Spleen (tissue), 7 donors: Measurements from ENCODE around the gene HLA-DMA.

Experiments used
- CTCF ChIP-seq, 11 experiments: fragments of 200-600 bp in 7 of 11; fragments of 450-650 bp in 4 of 11; sonication (generic) in 4 of 11; IDR thresholded peaks in 8 of 11; conservative IDR thresholded peaks in 3 of 11; 1 replicate in 7 of 11; 2 replicates in 4 of 11; pipeline versions ENCODE4 v1.4.0 to v1.8.0; 2016 to 2021; ENCODE audit warnings: antibody characterized with exemption in 11 of 11, inconsistent platforms in 4 of 11, mild to moderate bottlenecking in 1 of 11
- POLR2A ChIP-seq, 3 donors: fragments of 450-650 bp; IDR thresholded peaks; one replicate each; pipeline ENCODE4 v1.5.1; 2017; ENCODE audit warnings: antibody characterized with exemption in 3 of 3, mild to moderate bottlenecking in 1 of 3
- POLR2AphosphoS5 ChIP-seq, 3 donors: sonication (generic); formaldehyde crosslinking; IDR thresholded peaks; one replicate each; pipeline ENCODE4 v1.5.1; 2017; ENCODE audit warnings: antibody characterized with exemption in 3 of 3
- donor health status: DM: no; HTN: no; CAD: no; lungs with moderate emphysema.
- donor health status: DM: no; HTN: no; CAD: no.
- donor health status: DM: no; HTN: no; CAD: no.

- TF ChIP-seq POLR2A (IDR thresholded peaks at IDR 0.05) (no peak), CTCF (IDR thresholded peaks at IDR 0.05 in 8 of 11, conservative IDR thresholded peaks at IDR 0.05 in 3 of 11) (no peak), POLR2AphosphoS5 (IDR thresholded peaks at IDR 0.05) (no peak)
Observed at GRCh38 chr6:32960563-32960962, 7.7 kb upstream of the HLA-DMA start.
